SKM-1 treated with dmso at 0.1 percent for 144 hours (cell line): ENCODE data around the gene EVL.

Source experiments
- DNase-seq: peaks from one replicate; lab custom pipeline; 2025; ENCODE audit not compliant: unreplicated experiment; lab: John Stamatoyannopoulos, UW

The EVL gene

DNA sequence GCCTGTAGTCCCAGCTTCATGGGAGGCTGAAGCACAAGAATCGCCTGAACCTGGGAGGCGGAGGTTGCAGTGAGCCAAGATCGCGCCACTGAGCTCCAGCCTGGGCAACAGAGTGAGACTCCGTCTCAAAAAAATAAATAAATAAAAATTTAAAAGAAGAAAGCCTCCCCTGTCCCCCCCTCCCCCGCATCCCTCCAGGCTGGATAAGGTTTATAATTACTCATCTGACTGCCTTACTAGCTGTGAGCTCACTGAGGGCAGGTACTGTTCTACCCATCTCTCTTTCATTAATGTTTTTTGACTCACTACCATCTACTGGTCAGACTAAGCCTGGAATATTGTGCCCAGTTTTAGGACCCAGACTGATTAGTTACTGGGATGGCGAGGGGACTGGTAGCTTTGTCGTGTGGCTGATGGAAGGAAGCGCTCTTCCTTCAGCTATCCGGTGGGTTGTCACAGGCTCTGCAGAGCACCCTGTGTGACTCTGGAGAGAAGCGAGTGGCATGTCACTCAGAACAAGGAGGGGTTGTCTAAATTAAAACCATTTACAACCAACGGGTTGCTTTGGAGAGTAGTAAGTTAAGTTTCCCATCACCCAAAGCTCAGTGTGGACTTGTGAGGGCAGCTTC, 16.9 kb downstream of the EVL start:
- DNase-seq = no peak

DNA sequence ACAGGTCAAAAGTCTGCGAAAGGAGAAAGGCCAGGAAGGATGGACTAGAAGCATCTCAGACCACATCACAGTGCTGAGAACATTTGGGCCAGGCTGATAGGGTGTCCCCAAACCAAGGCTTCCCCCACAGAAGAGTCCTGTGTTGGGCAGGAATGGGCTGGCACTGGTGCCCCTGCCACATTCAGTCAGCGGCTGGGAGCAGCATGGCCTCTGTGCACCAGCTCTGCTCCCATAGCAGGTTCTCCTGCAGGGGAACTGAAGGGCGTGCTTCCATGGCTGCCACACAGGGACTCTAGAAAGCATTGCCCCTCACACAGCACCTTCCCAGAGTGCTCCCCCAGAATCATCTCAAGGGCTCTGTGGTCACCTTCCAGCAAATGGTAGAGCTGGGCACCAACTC, 17.5 kb downstream of the EVL start:
- DNase-seq = no peak

DNA sequence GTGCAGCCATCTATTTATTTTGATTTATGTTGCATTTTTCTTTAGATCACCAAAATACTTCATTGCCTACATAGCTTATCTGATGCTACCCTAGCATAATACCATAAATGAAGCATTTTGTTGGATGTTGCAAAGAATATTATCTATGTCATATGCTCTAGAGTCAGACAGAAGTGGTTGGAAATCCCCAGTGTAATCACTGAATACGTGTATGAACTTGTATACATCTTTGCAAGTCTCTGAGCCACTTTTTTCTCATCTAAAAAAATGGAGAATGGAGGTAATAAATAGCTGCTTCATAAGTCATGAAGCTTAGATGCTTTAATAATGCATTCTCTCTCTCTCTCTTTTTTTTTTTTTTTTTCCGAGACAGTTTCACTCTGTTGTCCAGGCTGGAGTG, 18.5 kb downstream of the EVL start:
- no peak for DNase-seq

DNA sequence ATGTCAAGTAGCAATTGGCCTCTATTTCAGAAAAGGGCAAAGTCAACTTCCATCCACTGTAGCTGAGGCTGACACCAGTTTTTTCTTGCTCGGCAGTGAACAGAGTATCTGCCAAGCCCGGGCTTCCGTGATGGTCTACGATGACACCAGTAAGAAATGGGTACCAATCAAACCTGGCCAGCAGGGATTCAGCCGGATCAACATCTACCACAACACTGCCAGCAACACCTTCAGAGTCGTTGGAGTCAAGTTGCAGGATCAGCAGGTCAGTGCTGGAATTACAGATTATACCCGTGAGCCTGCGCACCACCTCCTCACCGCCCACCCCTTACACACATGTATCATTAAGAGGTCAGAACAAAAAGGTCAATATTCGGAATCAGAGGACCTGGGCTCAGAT, 19.4 kb downstream of the EVL start:
- DNase-seq = no peak

DNA sequence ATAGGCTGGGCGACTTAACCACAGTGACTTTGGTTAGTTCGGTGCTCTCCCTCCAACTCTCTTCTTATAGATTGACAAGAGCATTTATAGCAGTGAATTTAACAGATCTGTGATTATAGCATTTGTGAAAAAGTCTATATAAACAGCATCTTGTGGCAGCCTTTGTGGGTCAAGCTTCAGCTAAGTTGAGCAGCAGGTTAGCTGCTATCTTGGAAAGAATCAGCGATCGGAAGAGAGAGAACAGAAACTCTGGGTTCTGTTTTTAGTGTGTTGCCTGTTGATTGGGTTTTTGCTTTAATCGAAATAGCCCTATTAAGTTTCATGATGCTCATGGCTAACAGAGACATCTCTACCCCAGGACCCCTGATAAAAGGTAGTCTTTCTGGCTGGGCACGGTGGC, 20.2 kb downstream of the EVL start:
- DNase-seq = no peak

DNA sequence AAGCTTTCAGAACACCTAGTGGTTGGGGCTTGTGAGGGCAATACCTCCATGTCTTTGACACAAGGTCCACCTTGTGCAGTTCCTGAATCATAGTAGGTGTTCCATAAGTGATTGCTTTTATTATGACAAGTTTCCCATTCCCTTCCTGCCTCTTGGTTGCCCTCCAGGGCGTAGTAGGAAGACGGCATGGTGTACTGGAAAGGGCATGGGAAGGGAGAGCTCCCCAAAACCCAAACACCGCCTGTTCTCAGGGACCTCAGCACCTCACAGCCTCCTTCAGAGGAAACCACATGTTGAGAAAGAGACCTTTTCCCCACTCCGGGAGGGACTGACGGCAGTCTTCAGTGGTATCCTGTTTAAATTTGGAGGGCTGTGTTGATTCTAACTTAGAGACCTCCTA, 21.1 kb downstream of the EVL start:
- no peak for DNase-seq

DNA sequence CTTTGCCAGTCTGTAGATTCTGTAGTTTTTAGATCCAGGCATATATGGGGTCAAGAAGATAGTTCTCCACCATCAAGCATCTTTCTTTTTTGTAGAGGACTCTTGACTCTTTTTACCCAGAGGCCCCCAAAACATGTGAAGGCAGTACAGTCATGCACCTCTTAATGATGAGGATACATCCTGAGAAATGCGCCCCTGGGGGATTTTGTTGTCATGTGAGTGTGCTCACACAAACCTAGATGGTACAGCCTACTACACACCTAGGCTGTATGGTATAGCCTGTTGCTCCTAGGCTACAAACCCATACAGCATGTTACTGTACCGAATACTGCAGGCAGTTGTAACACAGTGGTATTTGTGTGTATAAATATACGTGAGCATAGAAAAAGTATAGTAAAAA, 23.0 kb downstream of the EVL start:
- no peak for DNase-seq

DNA sequence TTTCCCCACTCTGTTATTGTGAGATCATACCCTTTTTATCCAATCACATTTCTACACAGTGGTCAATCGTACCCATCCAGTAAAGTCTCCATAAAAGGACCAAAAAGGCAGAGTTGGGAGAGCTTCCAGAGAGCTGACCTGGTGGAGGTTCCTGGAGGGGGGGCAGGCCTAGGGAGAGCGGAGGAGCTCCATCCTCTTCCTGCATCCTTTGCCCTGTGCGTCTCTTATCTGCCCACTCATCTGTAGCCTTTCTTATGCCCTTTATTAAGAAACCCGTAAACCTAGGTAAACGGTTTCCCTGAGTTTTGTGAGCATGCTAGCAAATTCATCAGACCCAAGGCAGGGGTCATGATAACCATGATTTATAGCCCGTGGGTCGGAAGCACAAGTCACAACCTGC, 26.2 kb downstream of the EVL start:
- DNase-seq = no peak

DNA sequence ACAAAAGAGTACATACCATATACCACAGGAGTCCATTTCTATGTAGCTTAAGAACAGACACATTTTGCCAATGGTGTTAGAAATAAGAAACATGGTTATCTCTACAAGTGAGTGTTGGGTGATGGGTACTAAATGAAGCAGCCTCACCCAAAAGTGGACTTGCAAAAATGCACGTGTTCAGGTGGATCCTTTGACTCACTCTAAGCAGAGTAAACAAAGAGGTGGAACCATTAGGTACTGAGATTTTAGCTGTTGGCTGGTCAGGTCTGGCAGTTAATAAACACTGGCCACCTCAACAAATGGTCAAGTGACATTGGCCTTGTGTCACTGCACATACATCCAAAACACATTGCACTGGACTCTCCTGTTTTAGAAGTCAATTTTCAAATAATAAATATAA, 27.6 kb downstream of the EVL start:
- DNase-seq = no peak

DNA sequence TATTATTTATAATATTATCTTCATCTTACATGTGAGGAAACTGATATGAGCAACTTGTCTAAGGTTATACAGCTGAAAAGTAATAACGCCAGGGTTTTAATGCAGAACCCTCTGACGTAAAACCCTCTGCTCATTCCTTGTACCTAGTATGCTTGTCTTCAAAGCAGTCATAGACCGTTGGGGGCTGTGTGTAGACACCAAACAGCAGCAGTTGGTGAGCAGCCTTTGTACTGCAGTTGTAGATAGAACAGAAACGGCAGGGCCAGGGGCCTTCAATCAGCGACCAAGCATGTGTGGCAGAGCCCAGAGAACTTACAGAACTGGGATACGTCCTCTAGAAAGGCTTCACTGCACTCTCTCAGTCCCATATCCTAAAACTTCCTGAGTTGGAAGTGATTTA, 28.1 kb downstream of the EVL start:
- no peak for DNase-seq

DNA sequence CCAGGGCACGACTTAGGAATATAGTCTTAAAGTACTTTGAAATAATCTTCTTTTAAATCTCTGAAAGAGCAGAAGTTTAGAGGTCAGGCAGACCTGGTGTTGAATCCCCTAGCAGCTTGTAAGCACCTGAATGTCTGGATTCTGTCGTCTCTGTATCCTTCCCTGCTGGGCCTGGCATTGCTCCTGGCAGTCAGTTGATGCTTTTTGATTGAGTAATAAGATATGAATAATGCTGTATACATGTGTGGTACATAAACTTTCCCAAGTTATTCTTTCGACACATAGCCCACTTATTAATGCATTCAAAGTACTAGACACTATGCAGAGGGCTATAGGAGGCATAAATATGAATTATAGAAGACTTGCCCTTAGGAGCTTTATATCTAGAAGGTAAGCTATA, 31.4 kb downstream of the EVL start:
- DNase-seq = no peak

DNA sequence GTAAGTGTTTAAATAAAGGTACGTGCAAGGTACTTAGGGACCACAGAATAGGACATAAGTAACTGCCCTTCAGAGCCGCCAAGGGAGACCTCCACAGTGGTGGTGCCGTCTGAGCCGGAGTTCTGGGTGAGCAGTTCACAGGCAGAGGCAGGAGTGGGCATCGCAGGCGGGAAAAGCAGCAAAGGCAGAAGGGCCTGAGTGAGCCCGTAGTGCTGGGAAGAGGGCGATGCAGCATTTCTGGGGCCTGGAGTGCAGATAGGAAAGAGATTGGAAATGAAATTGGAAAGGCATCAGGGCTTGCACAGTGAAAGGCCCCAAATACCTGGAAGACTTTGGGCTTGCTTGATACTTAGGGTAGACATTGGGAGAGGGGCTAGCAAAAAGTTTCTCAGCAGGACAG, 32.9 kb downstream of the EVL start:
- no peak for DNase-seq

DNA sequence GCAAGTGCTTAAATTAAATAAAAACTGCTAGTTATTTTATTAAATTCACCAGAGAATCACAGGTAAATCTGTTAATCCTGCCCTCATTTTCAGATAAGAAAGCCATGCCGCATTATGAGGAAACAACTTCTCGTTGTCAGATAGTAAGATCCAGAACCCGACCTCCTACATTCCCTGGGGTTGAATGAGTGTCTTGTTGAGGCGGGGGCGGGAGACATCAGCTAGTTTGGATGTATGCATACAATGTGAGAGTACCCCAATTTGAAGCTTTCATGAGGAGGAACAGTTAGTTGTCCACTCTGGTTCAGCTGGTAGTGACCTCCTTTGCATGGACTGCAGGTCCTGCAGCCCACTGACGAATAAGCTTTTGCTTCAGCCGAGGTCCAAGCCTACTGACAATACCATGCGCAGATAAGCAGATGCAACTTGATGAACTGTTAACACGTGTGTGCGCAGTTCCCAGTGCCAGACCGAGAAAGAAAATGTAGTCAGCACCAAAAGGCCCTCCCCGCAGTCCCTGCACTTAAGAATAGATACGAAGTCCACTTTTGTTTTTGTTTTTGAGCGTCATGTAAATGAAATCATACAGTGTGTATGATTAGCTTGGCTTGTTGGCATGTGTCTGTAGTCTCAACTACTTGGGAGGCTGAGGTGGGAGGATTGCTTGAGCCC, 34.9 kb downstream of the EVL start:
- no peak for DNase-seq

DNA sequence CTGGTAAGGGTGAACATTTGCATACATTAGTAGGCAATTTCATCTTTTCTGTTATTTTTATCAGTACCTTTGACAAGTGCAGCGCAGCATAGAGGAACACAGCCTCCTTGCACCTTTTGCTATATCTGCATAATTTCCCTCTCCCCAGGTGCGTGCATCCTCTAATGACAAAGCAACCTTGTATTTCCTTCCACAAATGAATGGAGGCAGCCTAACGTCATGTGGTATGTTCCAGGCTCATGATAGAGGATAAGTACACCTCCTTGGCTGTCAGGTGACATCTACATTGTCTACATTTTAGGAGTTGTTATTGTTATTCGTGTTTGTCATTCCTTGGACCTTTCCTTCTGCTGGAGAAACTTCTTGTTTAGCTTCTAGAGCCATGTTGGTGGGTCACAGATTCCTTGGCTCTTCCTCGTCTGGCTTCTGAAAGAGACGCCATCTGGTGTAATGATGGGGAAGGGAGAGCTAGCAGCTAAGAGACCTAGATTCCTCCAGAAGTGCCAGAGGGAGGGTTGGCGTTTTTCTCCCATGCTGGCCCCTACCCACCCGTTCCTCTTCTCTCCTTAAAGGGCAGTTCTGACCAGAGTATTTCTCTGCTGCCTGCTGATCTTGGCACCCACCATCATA, 37.0 kb downstream of the EVL start:
- no peak for DNase-seq

DNA sequence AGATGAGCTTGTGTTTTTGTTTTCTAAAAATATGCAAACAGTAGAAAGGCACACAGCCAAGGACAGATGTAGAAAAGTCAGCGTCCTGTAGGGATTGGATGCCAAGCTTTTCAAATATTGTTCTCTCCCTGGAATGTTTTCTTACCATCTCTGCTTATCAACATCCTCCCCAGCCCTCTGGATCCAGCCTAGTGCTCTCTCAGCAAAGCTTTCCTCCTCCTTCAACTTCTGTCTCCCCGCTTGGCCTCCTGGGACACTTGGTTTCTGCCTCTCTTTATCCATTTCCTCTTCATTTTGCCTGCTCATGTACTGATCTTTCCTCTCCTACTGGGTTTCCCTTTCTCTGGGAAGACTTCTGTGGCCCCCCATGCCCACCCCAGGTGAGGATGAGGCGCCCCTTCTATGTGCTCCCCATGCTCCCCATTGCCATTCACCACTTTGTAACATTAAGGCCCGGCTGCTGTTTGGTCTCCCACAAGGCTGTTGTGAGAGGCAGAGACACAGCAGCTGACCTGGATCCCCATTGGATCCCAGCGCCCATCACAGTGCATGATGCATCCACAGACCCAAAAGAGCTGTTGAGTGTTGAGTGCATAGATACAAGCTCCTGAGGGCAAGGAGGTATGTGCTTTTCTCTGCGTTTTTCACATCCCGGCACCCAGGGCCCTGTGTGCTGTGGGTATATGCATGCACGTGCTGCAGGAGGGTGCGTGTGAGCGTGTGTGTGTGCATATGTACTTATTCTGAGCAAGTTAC, 38.2 kb downstream of the EVL start:
- no peak for DNase-seq

DNA sequence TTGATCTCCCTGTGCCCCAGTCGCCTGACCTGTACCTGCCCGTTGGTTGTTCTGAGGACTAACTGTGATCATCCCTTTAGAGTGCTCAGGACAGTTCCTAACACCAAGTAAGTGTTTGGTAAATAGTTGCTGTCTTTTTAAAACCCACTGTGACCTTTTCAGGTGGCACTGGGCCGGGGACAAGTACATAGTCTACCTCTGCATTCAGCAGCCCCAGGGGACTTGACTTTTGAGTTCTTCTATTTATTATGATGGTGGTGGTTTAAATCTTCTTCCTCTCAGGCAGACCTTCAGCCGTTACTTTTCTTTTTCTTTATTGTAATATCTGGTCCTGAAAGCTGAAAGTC, 38.8 kb downstream of the EVL start:
- DNase-seq = no peak

DNA sequence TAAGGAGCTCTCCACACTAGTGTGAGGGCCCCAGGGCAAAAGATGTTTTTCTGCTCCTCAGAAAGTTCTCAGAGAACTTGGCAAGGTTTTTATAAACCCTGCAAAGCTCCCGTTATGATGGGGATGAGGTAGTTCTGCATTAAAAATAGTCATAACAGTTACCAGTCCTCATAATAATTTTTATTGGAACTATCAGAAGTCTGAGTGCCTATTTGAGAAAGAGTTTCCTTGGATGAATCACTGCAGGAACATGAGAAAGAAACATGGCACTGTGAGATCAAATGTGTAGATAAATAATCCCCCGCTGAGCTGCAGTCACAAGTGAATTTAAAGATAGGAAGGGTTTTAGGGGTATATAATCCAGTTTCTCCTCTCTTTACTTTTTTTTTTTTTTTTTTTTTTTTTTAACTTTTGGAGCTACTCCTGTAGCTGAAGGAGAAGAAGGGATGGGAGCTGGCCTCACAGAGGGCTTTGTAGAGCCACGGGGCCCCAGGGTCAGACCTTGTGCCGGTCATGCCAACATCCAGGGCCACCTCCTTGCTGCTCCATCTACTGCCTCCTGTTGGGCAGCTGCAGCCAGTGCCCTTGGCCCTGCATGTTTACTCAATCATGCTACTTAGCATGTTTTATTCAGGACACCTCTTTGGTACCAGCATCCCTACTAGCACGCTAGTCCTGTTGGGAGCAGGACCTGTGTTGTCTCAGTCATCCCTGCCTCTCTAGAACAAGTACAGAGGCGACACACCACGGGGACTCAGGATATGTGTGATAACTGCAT, 39.5 kb downstream of the EVL start:
- DNase-seq = no peak

DNA sequence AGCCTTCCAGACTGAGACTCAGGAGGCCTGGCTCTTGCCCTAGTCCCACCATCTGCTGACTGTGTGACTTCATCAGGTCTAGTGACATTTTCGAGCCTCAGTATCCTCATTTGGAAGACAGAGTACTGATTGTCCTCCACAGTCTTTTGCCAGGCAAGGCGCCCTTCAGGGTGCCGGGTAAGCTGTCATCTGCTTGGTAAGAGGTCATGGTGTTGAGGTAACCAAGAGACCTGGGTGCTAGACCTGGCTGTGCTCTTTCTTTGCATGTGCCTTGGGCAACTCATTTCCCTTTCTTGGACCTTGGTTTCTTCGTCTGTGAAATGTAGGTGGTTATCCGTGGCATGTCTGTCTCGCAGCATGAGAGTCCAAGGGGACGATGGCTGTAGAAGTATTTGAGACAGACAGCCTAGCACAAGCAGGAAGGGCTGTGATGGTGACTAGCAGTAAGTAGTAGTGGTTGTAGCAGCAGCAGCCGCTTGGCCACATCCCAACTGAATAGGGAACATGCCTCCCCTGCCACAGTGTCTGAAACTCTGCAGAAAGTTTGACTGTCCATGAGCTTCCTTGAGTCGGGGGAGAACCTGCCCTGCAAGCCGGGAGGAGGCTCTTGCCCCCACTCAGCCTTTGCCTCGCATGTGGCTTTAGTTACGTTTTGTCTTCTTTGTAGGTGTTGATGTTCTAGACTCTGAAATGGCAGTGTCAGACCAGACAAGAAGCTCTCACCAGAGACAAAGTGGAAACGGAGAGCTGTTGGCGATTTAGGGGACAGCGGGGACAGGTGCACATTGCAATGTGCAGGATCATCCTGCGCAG, 40.3 kb downstream of the EVL start:
- no peak for DNase-seq

DNA sequence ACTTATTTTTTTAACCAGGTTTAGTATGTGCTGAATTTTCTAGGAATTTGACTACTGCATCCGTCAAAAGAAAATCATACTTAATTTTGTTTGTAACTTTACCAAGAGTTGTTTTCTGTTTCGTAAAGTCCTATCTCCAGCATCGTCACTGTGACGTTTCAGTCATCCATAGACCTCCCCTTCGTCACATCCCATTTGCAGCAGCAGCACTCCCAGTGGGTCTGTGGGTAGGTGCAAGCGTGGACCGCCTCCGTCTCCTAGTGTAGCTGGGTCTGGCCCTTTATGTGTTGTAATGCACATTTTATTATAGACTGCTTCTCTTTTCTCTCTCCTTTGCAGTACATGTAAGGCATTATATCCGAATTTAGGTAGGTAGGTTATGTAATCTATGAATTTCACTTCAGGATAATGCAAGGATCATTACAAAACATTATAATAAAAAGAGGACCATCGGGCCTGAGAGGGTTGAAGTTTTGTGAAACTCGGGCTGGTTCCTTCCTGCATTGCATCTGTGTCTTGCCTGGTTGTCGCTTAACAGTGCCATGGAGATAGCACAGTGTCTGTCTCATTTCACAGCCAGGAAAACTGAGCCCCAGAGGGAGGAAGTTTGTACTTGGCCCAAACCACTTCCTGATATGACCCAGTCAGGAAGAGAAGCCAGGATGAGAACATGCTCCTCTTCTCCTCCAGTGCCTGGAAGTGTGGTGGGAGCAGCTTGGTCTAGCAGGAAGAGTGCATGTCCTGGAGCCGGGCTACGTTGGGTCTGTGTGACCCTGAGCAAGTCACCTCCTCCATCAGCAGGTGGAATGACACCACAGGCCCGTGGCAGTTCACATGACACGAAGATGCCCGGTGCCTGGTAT, 41.3 kb downstream of the EVL start:
- DNase-seq = no peak

DNA sequence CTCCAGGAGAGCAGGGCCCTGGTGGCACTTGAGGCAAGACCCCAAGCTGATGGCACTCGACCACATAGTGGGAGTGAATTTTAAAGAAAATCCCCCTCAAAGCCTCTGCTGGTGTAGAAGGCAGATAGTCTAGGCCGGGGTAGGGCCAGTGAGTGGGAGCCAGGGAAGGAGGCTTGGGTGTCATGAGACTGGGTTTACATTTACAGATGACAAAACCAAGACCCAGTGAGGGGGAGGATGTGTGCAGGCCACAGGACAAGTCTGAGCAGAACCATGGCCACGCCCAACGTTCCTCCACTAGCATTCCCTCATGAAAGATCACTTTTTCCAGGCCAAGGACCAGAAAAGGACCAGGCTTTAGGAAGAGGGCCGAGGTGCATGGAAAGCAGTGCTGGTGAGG, 42.0 kb downstream of the EVL start:
- DNase-seq = no peak
